ENCODE results near the gene TMPRSS2.

Gene TMPRSS2

DNA sequence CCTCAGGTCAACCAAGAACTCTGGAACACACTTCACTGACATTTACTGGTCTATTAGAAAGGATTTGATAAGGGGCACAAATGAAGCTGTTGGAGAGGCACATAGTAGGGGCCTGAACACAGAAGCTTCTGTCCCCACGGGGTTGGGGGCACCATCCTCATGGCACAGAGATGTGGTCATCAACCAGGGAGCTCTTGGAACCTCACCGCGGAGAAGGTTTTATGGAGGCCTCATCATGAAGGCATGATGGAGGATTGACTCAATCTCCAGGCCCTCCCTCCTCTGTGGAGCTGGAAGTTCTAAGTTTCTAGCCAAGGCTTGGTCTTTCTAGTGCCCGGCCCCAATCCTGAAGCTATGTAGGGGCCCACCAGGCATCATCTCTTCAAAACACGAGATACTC, 58.3 kb downstream of the TMPRSS2 start:
- no peak for DNase-seq (ENCODE audit: low read depth in 2 of 2)

DNA sequence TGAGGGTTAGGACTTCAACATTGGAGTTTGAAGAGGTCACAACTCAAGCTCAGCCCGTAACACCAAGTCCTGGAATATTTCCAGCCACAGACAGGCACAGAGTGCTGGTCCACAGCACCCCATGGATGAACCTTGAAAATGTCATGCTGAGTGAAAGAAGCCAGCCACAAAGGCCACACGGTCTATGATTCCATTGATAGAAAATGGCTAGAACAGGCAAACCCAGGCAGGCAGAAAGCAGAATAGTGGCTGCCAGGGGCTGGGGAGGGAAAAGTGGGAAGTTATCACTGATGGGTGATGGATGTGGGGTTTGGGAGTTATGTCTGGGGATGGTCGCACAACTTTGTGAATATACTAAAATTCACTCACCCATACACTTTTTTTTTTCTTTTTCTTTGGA, 60.6 kb downstream of the TMPRSS2 start:
- no peak for DNase-seq (ENCODE audit: low read depth in 2 of 2)

DNA sequence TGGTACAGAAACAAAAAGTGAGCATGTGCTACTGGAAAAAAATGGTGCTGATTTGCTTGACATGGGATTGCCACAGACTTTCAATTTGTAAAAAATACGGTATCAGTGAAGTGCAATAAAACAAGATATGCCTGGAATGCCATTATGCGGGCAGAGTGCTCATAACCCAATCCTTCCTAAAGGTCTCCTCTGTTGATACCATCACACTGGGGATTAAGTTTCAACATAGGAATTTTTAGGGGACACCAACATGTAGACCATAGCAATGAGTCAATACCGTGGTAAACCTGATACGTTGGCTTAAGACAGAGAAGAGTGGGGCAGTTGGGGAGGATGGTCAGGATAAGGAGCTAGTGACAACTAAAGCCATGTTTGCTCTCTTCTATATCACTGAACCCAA, 61.4 kb downstream of the TMPRSS2 start:
- DNase-seq (ENCODE audit: low read depth in 2 of 2) = no peak

DNA sequence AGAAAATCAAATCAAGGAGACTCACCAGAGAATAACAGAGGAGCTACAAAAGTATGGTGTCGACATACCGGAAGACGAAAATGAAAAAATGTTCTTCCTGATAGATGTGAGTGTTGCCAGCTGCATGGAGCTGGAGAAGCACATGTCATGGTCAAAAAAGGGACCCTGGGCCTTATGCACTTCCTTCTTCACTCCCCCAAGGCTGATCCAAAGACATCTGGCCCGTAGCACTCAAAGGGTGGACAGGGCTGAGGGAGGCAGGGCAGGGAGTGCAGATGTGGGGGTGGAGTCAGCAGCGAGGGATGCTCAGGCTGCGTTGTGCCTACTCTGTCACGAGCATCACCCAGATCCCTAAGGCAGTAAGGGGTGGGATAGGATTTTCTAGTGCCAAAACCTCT, 62.5 kb downstream of the TMPRSS2 start:
- no peak for DNase-seq (ENCODE audit: low read depth in 2 of 2)

DNA sequence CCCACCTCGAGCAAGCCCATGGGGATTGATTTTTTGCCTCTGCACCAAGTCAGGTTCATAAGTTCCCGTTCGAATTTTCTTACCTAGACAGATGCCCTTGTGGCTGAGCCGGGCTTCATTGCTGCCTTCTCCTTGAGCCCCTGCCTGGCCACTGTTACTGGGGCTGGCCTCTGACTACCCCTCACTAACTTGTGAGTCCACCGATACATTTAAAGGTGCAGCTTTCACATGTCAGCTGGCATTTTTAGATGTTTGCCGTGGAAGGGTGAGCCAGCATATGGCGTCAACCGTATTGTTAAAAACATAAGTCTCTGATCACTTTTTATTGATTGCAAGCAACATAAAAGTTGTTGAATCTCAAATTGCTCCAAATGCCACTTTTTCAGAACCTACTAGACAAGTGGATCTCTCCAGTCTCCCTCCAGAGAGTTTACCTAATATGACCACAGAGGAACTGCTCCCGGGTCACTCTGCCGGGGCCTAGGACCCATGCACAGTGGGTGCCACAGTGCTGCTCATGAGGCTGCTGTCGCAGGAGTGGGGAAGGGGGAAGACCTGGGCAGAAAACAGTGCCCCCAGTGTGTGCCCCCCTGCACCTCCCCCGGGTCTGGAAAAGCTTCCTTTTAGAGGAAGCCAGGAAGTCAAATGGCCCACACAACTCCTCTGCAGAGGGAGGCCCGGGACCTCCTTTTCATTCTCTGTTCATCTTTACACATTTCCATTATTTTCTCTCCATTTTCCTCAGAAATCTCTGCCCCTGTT, 63.1 kb downstream of the TMPRSS2 start:
- DNase-seq (ENCODE audit: low read depth in 2 of 2) = no peak

DNA sequence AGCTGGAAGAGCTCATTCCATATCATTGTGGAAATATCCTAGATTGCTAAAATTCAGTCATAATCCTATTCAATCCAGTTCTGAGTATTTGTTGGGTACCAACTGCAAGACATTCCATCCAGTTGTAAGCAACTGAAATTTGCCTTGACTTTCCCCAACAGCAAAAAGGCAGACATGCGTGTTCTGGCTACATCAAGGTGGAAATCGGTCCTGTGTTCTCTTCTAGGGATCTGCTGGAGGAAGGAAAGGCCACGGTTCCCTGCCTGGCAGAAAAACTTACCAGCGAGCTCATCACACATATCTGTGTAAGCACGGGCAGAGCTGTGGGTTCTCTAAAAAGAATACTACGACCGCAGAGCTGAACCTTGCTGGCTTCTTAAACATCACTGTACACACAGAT, 64.4 kb downstream of the TMPRSS2 start:
- no peak for DNase-seq (ENCODE audit: low read depth in 2 of 2)

DNA sequence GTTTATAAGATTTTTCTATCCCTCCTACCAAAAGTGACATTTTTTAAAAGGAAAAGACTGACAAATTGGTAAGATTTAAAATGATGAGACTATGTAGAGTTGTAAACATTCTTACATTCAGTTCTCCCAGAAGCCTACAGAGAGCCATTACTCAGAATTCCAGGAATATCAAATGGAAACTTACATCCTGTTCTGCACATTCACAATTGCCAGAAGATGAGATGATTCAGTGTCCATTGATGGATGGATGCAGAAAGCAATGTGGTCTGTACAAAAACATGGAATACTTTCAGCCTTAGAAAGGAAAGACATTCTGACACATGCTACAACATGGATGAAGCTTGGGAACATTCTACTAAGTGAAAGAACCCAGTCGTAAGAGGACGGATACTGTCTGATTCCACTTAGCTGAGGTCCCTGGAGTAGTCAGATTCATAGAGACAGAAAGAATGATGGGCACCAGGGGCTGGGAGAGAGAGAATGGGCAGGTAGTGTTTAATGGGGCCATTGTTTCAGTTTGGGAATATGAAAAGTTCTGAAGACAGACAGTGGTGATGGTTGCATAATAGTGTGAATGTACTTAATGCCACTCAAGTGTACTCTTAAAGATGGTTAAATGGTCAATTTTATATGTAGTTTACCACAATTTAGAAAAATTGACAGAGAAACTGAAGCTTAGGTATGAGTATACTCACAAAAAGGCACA, 65.3 kb downstream of the TMPRSS2 start:
- no peak for DNase-seq (ENCODE audit: low read depth in 2 of 2)

DNA sequence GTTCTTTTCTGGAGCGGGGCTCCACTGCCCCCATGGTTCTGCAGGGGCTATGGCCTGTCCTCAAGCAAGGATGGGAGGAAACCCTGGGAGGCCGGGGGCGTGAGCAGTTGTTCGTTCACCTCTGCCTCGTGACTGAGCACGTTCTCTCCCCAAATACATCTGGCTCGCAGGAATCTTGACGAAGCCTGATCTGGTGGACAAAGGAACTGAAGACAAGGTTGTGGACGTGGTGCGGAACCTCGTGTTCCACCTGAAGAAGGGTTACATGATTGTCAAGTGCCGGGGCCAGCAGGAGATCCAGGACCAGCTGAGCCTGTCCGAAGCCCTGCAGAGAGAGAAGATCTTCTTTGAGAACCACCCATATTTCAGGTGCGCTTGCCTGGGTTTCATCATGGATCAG, 66.4 kb downstream of the TMPRSS2 start:
- no peak for DNase-seq (ENCODE audit: low read depth in 2 of 2)

DNA sequence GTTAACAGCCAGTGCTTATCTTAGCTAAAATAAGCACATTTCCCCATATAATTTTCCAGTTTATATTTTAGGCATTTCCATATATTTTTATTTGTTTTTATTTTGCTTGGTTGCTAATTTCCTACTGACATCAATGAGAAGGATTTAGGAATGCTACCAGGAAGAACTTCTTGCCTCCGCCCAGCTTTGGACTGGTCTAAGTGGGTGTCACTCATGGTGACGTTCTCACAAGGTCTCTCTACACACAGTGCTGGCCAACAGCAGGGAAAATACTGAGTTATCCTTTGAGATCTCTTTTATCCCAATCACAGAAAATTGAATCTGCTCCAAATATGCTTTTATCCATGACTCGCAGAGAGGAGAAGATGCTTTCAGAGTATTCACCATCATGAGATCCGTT, 68.7 kb downstream of the TMPRSS2 start:
- DNase-seq (ENCODE audit: low read depth in 2 of 2) = no peak

DNA sequence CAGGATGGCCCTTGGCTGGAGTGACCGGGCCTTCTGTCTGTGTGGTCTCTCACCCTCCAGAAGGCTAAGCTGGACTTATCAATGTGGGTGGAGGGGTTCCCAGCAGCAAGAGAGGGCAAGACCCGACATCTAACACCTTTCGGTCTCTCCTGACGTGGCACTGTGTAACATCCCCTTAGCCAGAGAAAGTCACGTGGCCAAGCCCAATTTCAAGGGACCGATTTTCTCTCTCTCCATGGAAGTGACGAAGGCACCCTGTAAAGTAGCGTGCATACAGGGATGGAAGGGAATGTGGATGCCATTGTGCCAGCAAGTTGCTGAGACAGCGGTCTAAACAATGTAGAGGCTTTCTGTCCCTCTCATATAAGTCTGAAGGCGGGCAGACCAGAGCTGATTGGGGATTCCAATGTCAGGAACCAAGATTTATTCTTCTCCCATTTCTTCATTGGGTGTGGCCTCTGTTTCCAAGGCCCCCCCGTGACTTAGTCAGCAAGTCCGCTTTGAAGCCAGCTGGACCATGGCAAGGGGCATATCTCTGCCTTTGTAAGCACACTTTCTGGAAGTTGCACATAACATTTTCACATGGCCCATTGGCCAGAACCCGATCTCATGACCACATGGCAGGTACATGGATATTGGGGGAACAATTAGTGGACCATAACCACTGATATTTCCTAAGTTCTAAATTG, 69.4 kb downstream of the TMPRSS2 start:
- DNase-seq (ENCODE audit: low read depth in 2 of 2) = no peak

DNA sequence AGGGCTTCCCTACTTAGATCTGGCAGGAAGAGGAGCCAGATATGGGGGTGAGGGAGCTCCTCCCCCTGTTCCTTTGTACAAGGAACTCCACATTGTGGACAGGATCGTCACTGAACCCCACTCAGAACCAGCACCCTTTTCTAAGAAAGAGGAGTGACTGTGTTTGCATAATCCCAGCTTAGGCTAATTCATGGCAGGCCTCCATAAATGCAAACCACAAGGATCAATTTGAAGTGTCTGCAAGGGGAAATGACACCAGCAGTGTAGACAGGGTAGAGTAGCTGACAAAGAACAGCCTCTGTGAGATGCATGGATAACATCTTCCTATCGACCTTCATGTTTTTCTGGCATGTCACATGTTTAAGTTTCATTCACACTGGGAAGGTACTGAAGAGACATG, 70.2 kb downstream of the TMPRSS2 start:
- DNase-seq (ENCODE audit: low read depth in 2 of 2) = no peak

DNA sequence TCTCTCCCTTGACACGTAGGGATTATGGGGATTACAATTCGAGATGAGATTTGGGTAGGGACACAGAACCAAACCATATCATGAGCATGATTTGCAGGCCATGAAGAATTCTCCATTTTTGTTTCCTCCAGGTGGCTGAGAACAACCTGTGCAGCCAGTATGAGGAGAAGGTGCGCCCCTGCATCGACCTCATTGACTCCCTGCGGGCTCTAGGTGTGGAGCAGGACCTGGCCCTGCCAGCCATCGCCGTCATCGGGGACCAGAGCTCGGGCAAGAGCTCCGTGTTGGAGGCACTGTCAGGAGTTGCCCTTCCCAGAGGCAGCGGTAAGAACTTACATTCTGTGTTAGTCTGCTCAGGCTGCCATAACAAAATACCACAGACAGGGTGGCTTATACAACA, 72.3 kb downstream of the TMPRSS2 start:
- no peak for DNase-seq (ENCODE audit: low read depth in 2 of 2)

DNA sequence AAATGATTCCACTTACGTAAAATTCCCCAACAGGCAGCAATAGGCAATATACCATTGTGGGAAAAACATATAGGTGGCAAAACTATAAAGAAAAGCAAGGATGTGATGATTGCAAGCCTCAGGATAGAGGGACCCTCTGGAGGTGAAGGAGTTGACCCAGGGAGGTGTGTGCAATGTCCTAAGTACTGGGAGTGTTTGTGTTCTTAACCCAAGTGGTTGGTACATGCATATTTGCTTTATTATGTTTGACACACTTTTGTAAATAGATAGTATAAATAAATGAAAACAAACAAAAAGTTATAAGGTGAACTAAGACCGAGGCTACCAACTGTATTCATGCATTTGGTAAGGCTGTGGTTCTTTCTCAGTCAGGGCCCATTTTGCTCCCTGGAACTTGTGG, 74.4 kb downstream of the TMPRSS2 start:
- no peak for DNase-seq (ENCODE audit: low read depth in 2 of 2)

DNA sequence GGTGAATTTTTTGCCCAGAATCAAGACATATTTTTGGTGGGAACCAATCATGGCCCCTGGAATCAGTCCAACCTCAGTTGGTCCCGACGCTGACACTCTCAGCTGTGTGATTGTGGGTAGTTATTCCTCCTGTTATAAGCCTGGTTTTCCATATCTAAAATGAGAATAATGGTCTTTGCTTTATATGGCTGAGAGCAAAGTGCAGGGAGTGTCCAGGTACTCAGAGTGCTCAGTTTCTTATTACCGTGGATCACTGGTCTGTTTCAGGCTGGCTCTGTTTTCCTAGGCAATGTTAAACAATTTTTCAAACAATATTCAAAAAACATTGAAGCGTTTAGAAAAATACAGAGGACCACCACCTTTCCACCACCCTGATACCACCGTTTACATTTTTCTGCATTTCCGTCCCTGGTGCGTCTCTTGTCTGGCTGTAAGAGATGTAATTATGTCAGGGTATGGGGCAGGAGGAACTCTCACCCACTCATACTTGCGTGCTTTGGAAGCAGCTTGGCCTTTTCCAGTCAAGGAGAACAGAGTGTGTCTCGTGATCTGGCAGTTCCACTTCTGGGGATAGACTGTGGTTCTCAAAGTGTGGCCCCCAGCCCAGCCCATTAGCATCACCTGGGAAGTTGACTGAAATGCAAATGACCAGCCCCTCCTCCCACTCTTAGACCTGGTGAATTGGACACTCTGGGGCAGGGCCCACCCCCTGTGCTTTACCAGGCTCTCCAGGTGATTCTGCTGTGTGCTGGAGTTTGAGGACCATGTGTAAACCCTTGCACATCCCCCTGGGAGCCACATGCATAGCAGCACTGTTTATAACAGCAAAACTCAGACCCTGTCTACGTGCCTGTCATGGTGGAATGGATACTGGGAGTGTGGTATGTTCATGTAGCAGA, 75.1 kb downstream of the TMPRSS2 start:
- DNase-seq (ENCODE audit: low read depth in 2 of 2) = no peak

DNA sequence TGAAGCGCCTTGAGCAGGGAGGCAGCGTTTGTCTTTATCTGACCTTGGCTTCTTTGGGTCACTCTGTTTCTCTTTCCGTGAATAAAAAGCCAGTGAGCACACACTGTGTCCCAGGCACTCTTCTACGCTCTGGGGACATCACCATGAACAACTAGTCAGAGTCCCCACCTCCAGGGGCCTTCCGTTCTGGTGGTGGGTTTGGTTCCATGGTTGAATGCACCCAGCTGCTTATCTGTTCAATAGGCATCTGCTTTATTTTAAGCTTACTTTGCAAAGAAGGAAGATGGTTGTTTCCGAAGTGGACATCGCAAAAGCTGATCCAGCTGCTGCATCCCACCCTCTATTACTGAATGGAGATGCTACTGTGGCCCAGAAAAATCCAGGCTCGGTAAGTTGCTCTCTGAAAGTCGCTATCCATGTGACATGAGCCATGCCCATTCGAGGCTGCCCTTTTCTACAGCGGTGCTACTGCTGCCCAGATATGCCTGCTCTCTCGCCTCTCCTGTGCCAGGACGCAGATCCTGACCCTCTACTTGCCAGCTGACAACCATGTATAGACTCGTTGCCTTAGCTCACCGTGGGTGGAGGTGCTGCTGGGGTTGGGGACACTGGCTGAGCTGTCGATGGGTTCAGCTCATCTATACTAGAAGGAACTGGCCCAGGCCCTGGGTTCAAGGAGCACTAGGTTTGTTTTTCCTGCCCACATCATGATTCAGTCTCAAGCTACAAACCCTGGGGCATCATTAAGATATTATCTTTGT, 76.0 kb downstream of the TMPRSS2 start:
- no peak for DNase-seq (ENCODE audit: low read depth in 2 of 2)

DNA sequence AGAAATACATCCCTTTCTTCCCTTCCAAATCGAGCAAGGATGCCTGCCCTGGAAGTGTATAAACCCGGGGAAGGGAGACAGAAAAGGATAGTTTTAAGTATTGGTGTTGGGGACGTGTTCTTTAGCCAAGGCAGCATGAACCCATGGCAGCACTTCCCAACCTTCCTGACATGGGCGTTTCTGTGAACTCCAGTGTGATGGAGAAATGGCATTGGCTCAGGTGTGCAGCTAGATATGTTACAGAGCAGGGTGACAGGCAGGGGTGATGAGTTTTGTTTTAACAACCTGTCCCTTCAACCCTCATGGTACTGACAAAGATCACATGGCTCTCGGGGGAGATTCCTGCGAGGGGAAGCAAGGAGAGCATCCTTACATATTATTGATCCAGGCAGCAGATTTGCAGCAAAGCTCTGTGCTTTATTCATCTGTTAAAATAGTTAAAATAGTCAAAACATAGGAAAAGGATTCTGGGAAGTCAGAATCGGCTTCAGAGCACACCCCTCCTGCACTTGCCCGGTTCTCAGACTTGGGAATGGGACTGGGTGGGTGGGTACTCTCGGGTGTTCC, 78.0 kb downstream of the TMPRSS2 start:
- no peak for DNase-seq (ENCODE audit: low read depth in 2 of 2)

DNA sequence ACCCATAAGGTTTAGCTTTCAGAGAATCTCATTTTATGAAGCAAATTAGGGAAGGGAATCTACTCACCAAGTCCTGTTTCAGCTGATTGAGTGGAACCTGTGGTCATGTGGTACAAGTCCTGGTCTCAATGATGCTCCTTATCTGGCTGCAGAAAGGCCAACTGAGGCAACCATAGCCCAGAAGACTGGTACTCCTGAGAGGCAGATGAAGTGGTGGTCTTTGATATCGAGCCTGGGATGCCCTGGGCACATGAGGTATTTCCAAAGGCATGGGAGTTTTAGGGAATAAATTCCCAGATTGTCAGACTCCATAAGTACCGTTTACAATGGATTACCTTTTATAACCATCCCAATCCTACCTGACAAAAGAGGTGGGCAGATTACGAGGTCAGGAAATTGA, 78.7 kb downstream of the TMPRSS2 start:
- no peak for DNase-seq (ENCODE audit: low read depth in 2 of 2)

DNA sequence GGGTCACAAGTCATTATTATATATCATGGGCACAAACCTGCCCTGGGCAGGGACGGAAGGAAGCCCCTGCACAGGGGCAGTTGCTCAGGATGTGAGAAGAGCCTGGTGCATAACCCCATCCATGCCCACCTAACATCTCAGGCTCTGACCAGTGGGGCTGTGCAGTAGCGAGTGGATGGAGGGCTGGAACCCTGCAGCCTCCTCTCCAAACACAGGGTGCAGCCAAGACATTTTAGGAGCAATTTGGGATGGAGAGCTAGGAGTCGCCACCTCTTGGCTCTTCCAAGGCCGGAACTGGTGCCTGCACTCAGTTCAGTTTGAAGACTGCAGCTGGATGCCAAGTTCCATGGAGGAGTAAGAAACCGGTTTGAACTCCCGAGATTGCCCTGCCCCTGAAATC, 79.1 kb downstream of the TMPRSS2 start:
- no peak for DNase-seq (ENCODE audit: low read depth in 2 of 2)

DNA sequence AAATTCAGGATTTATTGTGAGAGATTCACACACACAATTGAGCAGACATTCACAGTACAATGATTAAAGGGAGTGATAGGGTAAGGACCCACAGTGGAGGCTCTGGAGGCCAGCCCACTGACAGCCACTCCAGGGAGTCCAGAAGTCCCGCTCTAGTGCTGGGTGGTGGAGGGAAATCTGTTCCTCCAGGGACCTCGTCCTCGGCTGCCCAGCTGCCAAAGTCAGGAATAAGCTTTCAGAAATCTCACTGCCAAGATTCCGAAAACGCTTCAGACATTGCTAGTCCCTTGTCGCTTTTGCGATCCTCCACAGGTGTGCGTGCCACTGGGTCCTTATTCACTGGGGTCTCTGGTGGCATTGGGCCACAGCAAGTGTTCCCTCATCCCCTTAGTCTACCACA, 79.6 kb downstream of the TMPRSS2 start:
- DNase-seq (ENCODE audit: low read depth in 2 of 2) = no peak

DNA sequence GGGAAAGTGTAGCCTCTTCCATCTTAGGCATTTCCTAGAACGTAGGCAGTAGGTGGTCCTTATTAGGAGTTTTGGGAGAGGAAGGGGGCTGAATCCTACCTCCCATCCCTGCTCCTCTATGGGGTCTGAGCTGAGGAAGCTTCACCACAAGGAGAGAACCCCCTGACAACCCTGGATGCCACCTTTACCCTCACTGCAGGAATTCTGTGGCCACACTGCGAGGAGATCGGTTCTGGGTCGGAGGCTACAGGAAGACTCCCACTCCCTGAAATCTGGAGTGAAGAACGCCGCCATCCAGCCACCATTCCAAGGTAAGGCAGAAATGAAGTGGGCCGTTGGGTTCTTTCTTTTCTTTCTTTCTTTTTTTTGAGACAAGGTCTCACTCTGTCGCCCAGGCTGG, 80.4 kb downstream of the TMPRSS2 start:
- DNase-seq (ENCODE audit: low read depth in 2 of 2) = no peak
